HEK293T (cell line): ENCODE measurements around the gene SCRN2.

Source experiments
- CTCF ChIA-PET: fragments of 350-600 bp; formaldehyde crosslinking; extraction: SDS; loops from one replicate; lab custom pipeline; 2021; ENCODE audit warnings: antibody characterized with exemption, inconsistent platforms; lab: Yijun Ruan, JAX
- POLR2A ChIA-PET: fragments of 350-600 bp; formaldehyde crosslinking; extraction: SDS; loops from one replicate; lab custom pipeline; 2020; ENCODE audit warnings: antibody characterized with exemption, inconsistent platforms; lab: Yijun Ruan, JAX
- DNase-seq: peaks from one replicate; pipeline ENCODE4 v3.0.0; 2012; ENCODE audit warnings: mixed read lengths; ENCODE audit errors: extremely low spot score
- ARNT ChIP-seq: fragments of 450-650 bp; IDR thresholded peaks from 2 replicates; pipeline ENCODE4 v1.6.1; 2017; ENCODE audit warnings: mild to moderate bottlenecking
- BHLHE40 ChIP-seq: fragments of 450-650 bp; IDR thresholded peaks from 2 replicates; pipeline ENCODE4 v1.6.1; 2016; ENCODE audit warnings: mild to moderate bottlenecking, moderate library complexity, borderline replicate concordance
- CTBP1 ChIP-seq: fragments of 450-650 bp; IDR thresholded peaks from 2 replicates; pipeline ENCODE4 v1.6.1; 2016; ENCODE audit warnings: borderline replicate concordance
- ELF4 ChIP-seq: fragments of 450-650 bp; IDR thresholded peaks from 2 replicates; pipeline ENCODE4 v1.6.1; 2017; ENCODE audit warnings: antibody characterized with exemption
- FOXA1 ChIP-seq: fragments of 450-650 bp; IDR thresholded peaks from 2 replicates; pipeline ENCODE4 v1.6.1; 2016; ENCODE audit warnings: mild to moderate bottlenecking
- FOXK2 ChIP-seq: fragments of 450-650 bp; IDR thresholded peaks from 2 replicates; pipeline ENCODE4 v1.6.1; 2016; ENCODE audit warnings: mild to moderate bottlenecking
- FOXM1 ChIP-seq: fragments of 450-650 bp; IDR thresholded peaks from 2 replicates; pipeline ENCODE4 v1.6.1; 2017; ENCODE audit warnings: mild to moderate bottlenecking, borderline replicate concordance
- HDGF ChIP-seq: fragments of 450-650 bp; IDR thresholded peaks from 2 replicates; pipeline ENCODE4 v1.6.1; 2017; ENCODE audit warnings: antibody characterized with exemption, borderline replicate concordance
- L3MBTL2 ChIP-seq: fragments of 450-650 bp; conservative IDR thresholded peaks from 2 replicates; pipeline ENCODE4 v1.6.1; 2016; ENCODE audit warnings: mild to moderate bottlenecking
- LEF1 ChIP-seq: fragments of 450-650 bp; IDR thresholded peaks from 2 replicates; pipeline ENCODE4 v1.6.1; 2017; ENCODE audit warnings: mild to moderate bottlenecking, borderline replicate concordance
- NFRKB ChIP-seq: fragments of 450-650 bp; IDR thresholded peaks from 2 replicates; pipeline ENCODE4 v1.6.1; 2016; ENCODE audit warnings: mild to moderate bottlenecking, moderate library complexity
- PKNOX1 ChIP-seq: fragments of 450-650 bp; IDR thresholded peaks from 2 replicates; pipeline ENCODE4 v1.6.1; 2016
- SP1 ChIP-seq: fragments of 450-650 bp; IDR thresholded peaks from 2 replicates; pipeline ENCODE4 v1.6.1; 2017
- SUZ12 ChIP-seq: fragments of 450-650 bp; IDR thresholded peaks from 2 replicates; pipeline ENCODE4 v1.6.1; 2016; ENCODE audit warnings: mild to moderate bottlenecking
- TARDBP ChIP-seq: fragments of 450-650 bp; IDR thresholded peaks from 2 replicates; pipeline ENCODE4 v1.6.1; 2016
- ZNF384 ChIP-seq: fragments of 450-650 bp; IDR thresholded peaks from 2 replicates; pipeline ENCODE4 v1.6.1; 2016

The SCRN2 gene

GRCh38 chr17:47813512-47814031, 27.5 kb downstream of the SCRN2 start:
- no peak for TF ChIP-seq FOXK2
- no peak for TF ChIP-seq NFRKB
- no peak for TF ChIP-seq ZNF384
- TF ChIP-seq FOXM1 = no peak
- TF ChIP-seq FOXA1 = no peak
- no peak for TF ChIP-seq HDGF
- TF ChIP-seq SUZ12 = no peak
- TF ChIP-seq CTBP1 = no peak
- TF ChIP-seq TARDBP = no peak
- TF ChIP-seq PKNOX1 = no peak
- TF ChIP-seq BHLHE40 = no peak
- TF ChIP-seq LEF1 = no peak
- TF ChIP-seq ELF4 = no peak
- ChIA-PET POLR2A (no interaction called here), CTCF (no interaction called here)
- no peak for DNase-seq

GRCh38 chr17:47813077-47813476, 28.0 kb downstream of the SCRN2 start:
- ChIA-PET POLR2A (no interaction called here), CTCF (no interaction called here)
- TF ChIP-seq CTBP1 = no peak
- TF ChIP-seq ZNF384 = no peak
- no peak for TF ChIP-seq L3MBTL2
- TF ChIP-seq SUZ12 = no peak
- no peak for TF ChIP-seq ELF4
- no peak for TF ChIP-seq LEF1
- no peak for TF ChIP-seq PKNOX1
- no peak for DNase-seq

GRCh38 chr17:47812146-47812920, 28.7 kb downstream of the SCRN2 start:
- TF ChIP-seq NFRKB (no peak), FOXA1 (no peak), L3MBTL2 (no peak), FOXK2 (no peak), BHLHE40 (no peak), LEF1 (no peak), SP1 (no peak), HDGF (no peak), PKNOX1 (no peak)
- POLR2A ChIA-PET = no interaction called here
- CTCF ChIA-PET = no interaction called here
- no peak for DNase-seq

- ChIA-PET CTCF (no interaction called here), POLR2A (no interaction called here)
- TF ChIP-seq CTBP1 (no peak), ZNF384 (no peak), NFRKB (no peak), L3MBTL2 (no peak), SP1 (no peak), FOXK2 (no peak), FOXM1 (no peak), SUZ12 (no peak), TARDBP (no peak), HDGF (no peak), ELF4 (no peak), LEF1 (no peak), PKNOX1 (no peak), ARNT (no peak)
- DNase-seq = no peak
Measured at GRCh38 chr17:47811709-47812108, 29.4 kb downstream of the SCRN2 start.

GRCh38 chr17:47810901-47811635, 30.0 kb downstream of the SCRN2 start:
- POLR2A ChIA-PET = interaction anchor here (1.2 to 1.3 kb wide), 2 partner anchors 11 to 85 kb away, joined by 3 to 5 read pairs; partner anchors contain the start of genes OSBPL7 and SP2
- CTCF ChIA-PET = no interaction called here
- TF ChIP-seq FOXA1 = no peak
- no peak for TF ChIP-seq TARDBP
- TF ChIP-seq PKNOX1 = no peak
- no peak for TF ChIP-seq SP1
- TF ChIP-seq LEF1 = no peak
- TF ChIP-seq CTBP1 = no peak
- no peak for TF ChIP-seq FOXK2
- no peak for TF ChIP-seq HDGF
- TF ChIP-seq ARNT = no peak
- TF ChIP-seq SUZ12 = no peak
- no peak for TF ChIP-seq FOXM1
- no peak for TF ChIP-seq NFRKB
- no peak for TF ChIP-seq ZNF384
- TF ChIP-seq BHLHE40 = no peak
- DNase-seq = no peak
